Activated CD4-positive, alpha-beta memory T cell treated with anti-CD3 and anti-CD28 coated beads for 36 hours (primary cell): ENCODE measurements around the gene MAEA. TPM values are rescaled to one million over a fixed set of nuclear protein-coding genes. Genes with fewer than 3 reads are reported as not detected.
A peak's percentile ranks its signal among the peaks of the same experiment; 100 is the strongest.

Source experiments
- CTCF ChIA-PET: fragments of 350-600 bp; sonication (Branson Sonifier 250); formaldehyde crosslinking; loops from one replicate; lab custom pipeline; 2021; ENCODE audit warnings: antibody characterized with exemption, inconsistent platforms; lab: Charles Lee
- POLR2A ChIA-PET: fragments of 350-600 bp; sonication (Branson Sonifier 250); formaldehyde crosslinking; loops from one replicate; lab custom pipeline; 2021; ENCODE audit warnings: antibody characterized with exemption; lab: Charles Lee
- DNase-seq: peaks from one replicate; pipeline ENCODE4 v3.0.0-alpha.2; 2020
- H3K27ac Mint-ChIP-seq: one replicate; pipeline ENCODE4 v1.8.0; 2021; ENCODE audit warnings: mixed read lengths
- H3K27me3 Mint-ChIP-seq: one replicate; pipeline ENCODE4 v1.8.0; 2021; ENCODE audit warnings: mixed read lengths
- H3K36me3 Mint-ChIP-seq: one replicate; pipeline ENCODE4 v1.8.0; 2021; ENCODE audit warnings: mixed read lengths
- H3K4me1 Mint-ChIP-seq: one replicate; pipeline ENCODE4 v1.8.0; 2021; ENCODE audit warnings: low read depth, mixed read lengths
- H3K4me3 Mint-ChIP-seq: one replicate; pipeline ENCODE4 v1.8.0; 2021; ENCODE audit warnings: mild to moderate bottlenecking, mixed read lengths
- H3K9me3 Mint-ChIP-seq: one replicate; pipeline ENCODE4 v1.8.0; 2021; ENCODE audit warnings: mixed read lengths
- intact Hi-C: fragments of 100-400 bp; cut with micrococcal nuclease; formaldehyde crosslinking; loops from one replicate; pipeline ENCODE4 v1.15.1; 2023
- total RNA-seq, 2 experiments: library from RNA; stranded (reverse); gene quantifications; one replicate each; pipeline ENCODE4 v1.2.3, GENCODE V29; 2021

Gene MAEA
- total RNA-seq, 2 experiments from 2014 or later = 47.3 to 50.3 TPM

DNA sequence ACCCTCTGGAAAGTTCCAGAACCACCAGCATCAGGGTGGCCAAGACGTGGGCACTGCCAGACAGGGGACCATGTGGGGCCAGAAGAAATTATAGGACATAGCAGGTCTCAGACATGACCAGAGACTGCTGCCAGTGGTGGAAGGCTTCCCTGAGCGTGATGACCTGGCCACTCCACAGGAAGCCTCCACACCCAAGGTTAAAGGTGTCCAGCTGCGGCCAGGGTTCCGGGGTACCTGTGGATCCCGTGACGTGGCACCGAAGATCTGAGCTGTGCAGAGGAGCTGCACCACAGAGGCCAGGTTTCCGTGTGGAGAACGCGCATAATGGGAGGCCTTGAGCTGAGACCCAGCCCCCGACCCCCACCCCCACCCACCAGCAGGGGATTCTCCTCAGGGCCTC, 24.3 kb upstream of the MAEA start:
- CTCF ChIA-PET = interaction anchor here (0.7 to 3.9 kb wide), 4 partner anchors 8 to 134 kb away, joined by 3 to 70 read pairs (median 4); no protein-coding TSS in a partner anchor
- H3K4me1 Mint-ChIP-seq = peaks cover 16% of the 10 kb centered on the region
- H3K9me3 Mint-ChIP-seq = peaks cover 6% of the 10 kb centered on the region
- no peak overlapping the region for H3K4me3 Mint-ChIP-seq
- DNase-seq = no peak
- H3K36me3 Mint-ChIP-seq = no peaks in the 10 kb centered on the region
- no peaks in the 10 kb centered on the region for H3K27me3 Mint-ChIP-seq
- no peak overlapping the region for H3K27ac Mint-ChIP-seq
- intact Hi-C loops = loop anchor here (5.0 kb wide), 2 partner anchors 63 to 82 kb away; partner anchors contain the start of gene UVSSA
- POLR2A ChIA-PET = no interaction called here

GRCh38 chr4:1266881-1267763, 22.6 kb upstream of the MAEA start:
- no peak for DNase-seq
- intact Hi-C loops = loop anchor here (1.0 to 5.0 kb wide), 4 partner anchors 18 to 137 kb away; partner anchors contain the start of genes CTBP1 and UVSSA
- POLR2A ChIA-PET = interaction anchor here (1.1 to 2.4 kb wide), 3 partner anchors 9 to 99 kb away, joined by 3 to 6 read pairs (median 5); partner anchors contain the start of gene MAEA
- Mint-ChIP-seq H3K4me3 (peak overlapping the region; percentile 49), H3K27ac (peak overlapping the region; percentile 70), H3K27me3 (no peaks in the 10 kb centered on the region), H3K9me3 (peaks cover 6% of the 10 kb centered on the region), H3K4me1 (peaks cover 13% of the 10 kb centered on the region), H3K36me3 (no peaks in the 10 kb centered on the region)
- CTCF ChIA-PET = interaction anchor here (0.8 to 3.9 kb wide), 21 partner anchors 10 to 456 kb away, joined by 3 to 70 read pairs (median 7); partner anchors contain the start of genes CTBP1, IDUA, MAEA and UVSSA

GRCh38 chr4:1269209-1269608, 20.5 kb upstream of the MAEA start:
- H3K36me3 Mint-ChIP-seq = no peaks in the 10 kb centered on the region
- peaks cover 6% of the 10 kb centered on the region for H3K9me3 Mint-ChIP-seq
- H3K4me1 Mint-ChIP-seq = peaks cover 13% of the 10 kb centered on the region
- H3K27me3 Mint-ChIP-seq = no peaks in the 10 kb centered on the region
- CTCF ChIA-PET = interaction anchor here (0.6 to 3.9 kb wide), 13 partner anchors 16 to 424 kb away, joined by 3 to 70 read pairs (median 11); partner anchors contain the start of genes CTBP1, MAEA and SPON2
- intact Hi-C loops = loop anchor here (5.0 kb wide), 2 partner anchors 67 to 78 kb away; partner anchors contain the start of gene UVSSA
- POLR2A ChIA-PET = interaction anchor here (0.7 kb wide), 1 partner anchor 26 kb away, joined by 4 read pairs; no protein-coding TSS in a partner anchor
- no peak overlapping the region for H3K27ac Mint-ChIP-seq
- no peak for DNase-seq
- no peak overlapping the region for H3K4me3 Mint-ChIP-seq

GRCh38 chr4:1271686-1272085, 18.0 kb upstream of the MAEA start:
- Mint-ChIP-seq H3K4me3 (no peak overlapping the region), H3K9me3 (peaks cover 6% of the 10 kb centered on the region), H3K27ac (no peak overlapping the region), H3K4me1 (peaks cover 10% of the 10 kb centered on the region), H3K27me3 (no peaks in the 10 kb centered on the region), H3K36me3 (no peaks in the 10 kb centered on the region)
- no peak for DNase-seq
- ChIA-PET CTCF (interaction anchor here (0.6 to 1.1 kb wide), 2 partner anchors 21 to 140 kb away, joined by 3 to 4 read pairs; no protein-coding TSS in a partner anchor), POLR2A (no interaction called here)
- intact Hi-C loops = no loop called here

GRCh38 chr4:1274871-1275270, 14.8 kb upstream of the MAEA start:
- Mint-ChIP-seq H3K4me1 (no peaks in the 10 kb centered on the region), H3K27ac (no peak overlapping the region), H3K36me3 (no peaks in the 10 kb centered on the region), H3K4me3 (no peak overlapping the region), H3K27me3 (no peaks in the 10 kb centered on the region), H3K9me3 (no peaks in the 10 kb centered on the region)
- DNase-seq = no peak
- ChIA-PET POLR2A (no interaction called here), CTCF (no interaction called here)
- intact Hi-C loops = no loop called here

- POLR2A ChIA-PET = no interaction called here
- H3K4me1 Mint-ChIP-seq = no peaks in the 10 kb centered on the region
- CTCF ChIA-PET = interaction anchor here (1.6 kb wide), 1 partner anchor 9 kb away, joined by 9 read pairs; no protein-coding TSS in a partner anchor
- H3K9me3 Mint-ChIP-seq = no peaks in the 10 kb centered on the region
- no peaks in the 10 kb centered on the region for H3K36me3 Mint-ChIP-seq
- intact Hi-C loops = no loop called here
- DNase-seq = no peak
- no peaks in the 10 kb centered on the region for H3K27me3 Mint-ChIP-seq
- H3K4me3 Mint-ChIP-seq = no peak overlapping the region
- H3K27ac Mint-ChIP-seq = no peak overlapping the region
Measured at GRCh38 chr4:1276984-1277383, 12.7 kb upstream of the MAEA start.

GRCh38 chr4:1277667-1278665, 11.7 kb upstream of the MAEA start:
- no peaks in the 10 kb centered on the region for H3K27me3 Mint-ChIP-seq
- H3K4me3 Mint-ChIP-seq = no peak overlapping the region
- intact Hi-C loops = no loop called here
- no peaks in the 10 kb centered on the region for H3K36me3 Mint-ChIP-seq
- ChIA-PET POLR2A (no interaction called here), CTCF (interaction anchor here (0.8 to 1.6 kb wide), 4 partner anchors 8 to 74 kb away, joined by 3 to 9 read pairs (median 3); no protein-coding TSS in a partner anchor)
- no peaks in the 10 kb centered on the region for H3K4me1 Mint-ChIP-seq
- DNase-seq = peak; percentile 31
- H3K27ac Mint-ChIP-seq = no peak overlapping the region
- H3K9me3 Mint-ChIP-seq = no peaks in the 10 kb centered on the region

DNA sequence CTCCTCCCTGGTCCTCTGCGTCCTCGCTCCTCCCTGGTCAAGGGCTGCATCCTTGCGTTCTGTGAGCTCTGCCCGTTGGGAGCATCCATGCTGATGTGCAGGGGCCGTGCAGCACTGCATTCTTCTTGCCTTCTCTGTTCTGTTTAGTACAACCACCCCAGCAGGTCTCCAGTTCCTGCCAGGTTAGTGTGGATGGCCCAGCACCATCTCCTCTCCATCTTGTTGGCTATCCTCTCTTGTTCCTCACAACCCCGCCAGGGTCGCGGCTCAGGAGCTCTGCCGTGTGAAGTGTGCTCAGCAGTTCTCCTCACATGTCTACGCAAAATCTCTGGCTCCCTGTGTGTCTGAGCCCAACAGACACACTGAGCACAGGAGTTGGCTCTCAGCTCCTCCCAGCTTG, 10.4 kb upstream of the MAEA start:
- ChIA-PET POLR2A (no interaction called here), CTCF (interaction anchor here (0.6 to 1.0 kb wide), 2 partner anchors 150 to 171 kb away, joined by 3 read pairs; no protein-coding TSS in a partner anchor)
- Mint-ChIP-seq H3K36me3 (no peaks in the 10 kb centered on the region), H3K4me1 (no peaks in the 10 kb centered on the region), H3K9me3 (no peaks in the 10 kb centered on the region), H3K27me3 (no peaks in the 10 kb centered on the region), H3K27ac (no peak overlapping the region), H3K4me3 (no peak overlapping the region)
- intact Hi-C loops = no loop called here
- DNase-seq = no peak

DNA sequence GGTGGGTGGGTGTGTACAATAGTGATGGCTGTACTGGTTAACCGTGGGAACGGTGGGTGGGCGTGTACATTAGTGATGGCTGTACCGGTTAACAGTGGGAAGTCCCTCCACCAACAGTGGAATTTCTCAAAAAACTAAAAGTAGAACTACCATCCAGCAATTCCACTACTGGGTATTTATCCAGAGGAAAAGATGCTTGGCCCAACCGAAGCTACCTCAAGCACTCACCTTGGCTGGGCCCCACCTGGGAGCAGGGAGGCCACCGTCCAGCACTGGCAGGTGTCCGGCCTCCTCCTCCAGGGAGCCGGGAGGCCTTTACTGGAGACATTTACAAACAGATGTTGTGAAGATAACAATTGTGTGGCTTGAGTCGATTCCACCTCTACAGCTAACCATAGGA, 6.0 kb upstream of the MAEA start:
- no peak for DNase-seq
- CTCF ChIA-PET = interaction anchor here (0.9 to 3.3 kb wide), 4 partner anchors 16 to 153 kb away, joined by 3 to 28 read pairs (median 12); no protein-coding TSS in a partner anchor
- H3K27me3 Mint-ChIP-seq = no peaks in the 10 kb centered on the region
- peaks cover 4% of the 10 kb centered on the region for H3K9me3 Mint-ChIP-seq
- intact Hi-C loops = no loop called here
- no peak overlapping the region for H3K27ac Mint-ChIP-seq
- POLR2A ChIA-PET = no interaction called here
- H3K4me3 Mint-ChIP-seq = no peak overlapping the region
- no peaks in the 10 kb centered on the region for H3K36me3 Mint-ChIP-seq
- H3K4me1 Mint-ChIP-seq = peaks cover 4% of the 10 kb centered on the region

GRCh38 chr4:1285151-1285789, 4.4 kb upstream of the MAEA start:
- ChIA-PET POLR2A (no interaction called here), CTCF (interaction anchor here (0.7 to 3.3 kb wide), 15 partner anchors 15 to 470 kb away, joined by 3 to 28 read pairs (median 4); no protein-coding TSS in a partner anchor)
- Mint-ChIP-seq H3K9me3 (peaks cover 4% of the 10 kb centered on the region), H3K27me3 (no peaks in the 10 kb centered on the region), H3K4me1 (peaks cover 6% of the 10 kb centered on the region), H3K27ac (no peak overlapping the region), H3K36me3 (no peaks in the 10 kb centered on the region), H3K4me3 (no peak overlapping the region)
- intact Hi-C loops = loop anchor here (5.0 kb wide), 2 partner anchors 153 to 273 kb away; partner anchors contain the start of gene FGFRL1
- DNase-seq = no peak
